Hippocampal formation (tissue), 2 donors: Measurements from ENCODE around the gene PARP2.
"Not testable (repeated sequence)": the region's sequence is repeated elsewhere in the genome, so short reads cannot be mapped to it uniquely, and the experiment has no call there.

ENCODE experiments used
- DNase-seq, 2 donors: peaks; one replicate each; lab custom pipeline; 2025; lab: John Stamatoyannopoulos, UW

PARP2 gene

DNA sequence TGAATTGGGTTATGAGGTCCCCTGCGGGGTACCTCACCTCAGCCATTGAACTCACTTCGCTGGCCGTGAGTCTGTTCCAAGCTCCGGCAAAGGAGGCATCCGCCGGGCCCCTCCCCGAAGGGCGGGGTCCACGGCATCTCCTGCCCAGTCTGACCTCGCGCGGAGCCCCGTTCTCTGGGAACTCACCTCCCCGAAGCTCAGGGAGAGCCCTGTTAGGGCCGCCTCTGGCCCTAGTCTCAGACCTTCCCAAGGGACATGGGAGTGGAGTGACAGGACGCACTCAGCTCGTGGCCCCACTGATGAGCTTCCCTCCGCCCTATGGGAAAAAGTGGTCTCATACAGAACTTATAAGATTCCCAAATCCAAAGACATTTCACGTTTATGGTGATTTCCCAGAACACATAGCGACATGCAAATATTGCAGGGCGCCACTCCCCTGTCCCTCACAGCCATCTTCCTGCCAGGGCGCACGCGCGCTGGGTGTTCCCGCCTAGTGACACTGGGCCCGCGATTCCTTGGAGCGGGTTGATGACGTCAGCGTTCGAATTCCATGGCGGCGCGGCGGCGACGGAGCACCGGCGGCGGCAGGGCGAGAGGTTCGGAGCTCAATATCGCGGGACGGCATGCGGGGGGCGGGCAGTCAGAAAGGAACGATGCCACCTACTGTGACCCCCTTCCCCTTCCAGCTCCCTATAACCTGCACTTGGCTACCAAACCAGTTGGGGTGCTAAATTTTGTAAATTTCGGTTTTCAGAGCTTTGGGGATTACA lies at the start of gene PARP2:
PARP2 (plus strand) TSS at position 544 of the 770 bp plus-strand sequence; CDS start at position 551, 7 bp downstream.
- DNase-seq = peak; percentile 99 to 100

- no peak for DNase-seq
Measured at GRCh38 chr14:20294636-20295035, 48.8 kb upstream of the PARP2 start.

DNA sequence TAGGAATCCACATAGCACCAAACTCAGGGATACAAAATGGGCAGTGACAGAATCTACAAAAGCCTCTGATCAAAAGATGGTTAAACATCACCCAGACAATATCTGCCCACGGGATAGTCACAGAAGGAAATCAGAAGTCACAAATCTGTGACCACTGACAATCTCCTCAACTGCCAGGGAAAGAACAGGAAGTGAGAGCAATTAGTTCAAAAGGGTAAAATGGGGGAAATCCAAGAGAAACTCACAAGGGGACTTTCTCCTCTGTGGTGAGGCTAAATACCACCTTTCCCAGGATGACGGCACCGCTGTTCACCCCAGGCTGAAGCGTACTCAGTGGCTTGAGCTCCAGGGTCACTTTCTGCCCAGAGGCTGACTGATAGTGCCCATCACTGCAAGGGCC lies 48.4 kb upstream of the PARP2 start:
- no peak for DNase-seq

DNA sequence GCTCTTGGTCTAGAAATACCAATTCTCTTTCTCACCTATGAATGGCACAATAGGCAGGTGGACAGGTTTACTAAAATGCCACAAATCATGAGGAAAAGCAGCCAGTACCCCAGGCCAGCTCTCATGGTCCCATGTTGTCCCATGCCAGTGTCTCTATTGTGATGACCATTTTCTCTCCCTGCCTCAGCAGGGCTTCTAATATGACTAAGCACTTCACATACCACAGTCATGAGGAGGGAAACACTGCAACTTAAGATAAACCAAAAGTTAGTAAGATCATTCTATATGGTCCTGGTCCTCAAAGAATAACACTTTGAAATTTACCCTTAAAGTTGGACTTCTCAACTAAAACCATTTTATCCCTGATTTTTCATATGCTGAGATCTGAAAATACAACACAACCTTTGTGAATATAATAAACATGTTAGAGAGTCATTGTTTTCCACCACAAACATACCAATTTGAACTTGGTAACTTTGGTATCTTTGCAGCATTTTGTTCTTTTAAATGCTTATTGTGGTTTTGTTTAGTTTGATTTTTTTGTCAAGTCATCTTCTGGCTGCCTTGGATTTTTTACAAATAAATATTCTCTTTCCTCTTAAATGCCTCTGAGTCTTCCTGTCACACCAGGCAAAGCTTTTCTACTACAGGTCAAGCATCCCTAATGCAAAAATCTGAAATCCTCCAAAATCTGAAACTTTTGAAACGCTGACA lies 41.2 kb upstream of the PARP2 start:
- DNase-seq = no peak

- DNase-seq = peak; percentile 74 to 80
Measured at GRCh38 chr14:20305265-20306078, 38.0 kb upstream of the PARP2 start, which contains the start of gene TTC5. TSS of gene TTC5 (minus strand) at chr14:20305951. CDS start at chr14:20305937, 14 bp downstream.

DNA sequence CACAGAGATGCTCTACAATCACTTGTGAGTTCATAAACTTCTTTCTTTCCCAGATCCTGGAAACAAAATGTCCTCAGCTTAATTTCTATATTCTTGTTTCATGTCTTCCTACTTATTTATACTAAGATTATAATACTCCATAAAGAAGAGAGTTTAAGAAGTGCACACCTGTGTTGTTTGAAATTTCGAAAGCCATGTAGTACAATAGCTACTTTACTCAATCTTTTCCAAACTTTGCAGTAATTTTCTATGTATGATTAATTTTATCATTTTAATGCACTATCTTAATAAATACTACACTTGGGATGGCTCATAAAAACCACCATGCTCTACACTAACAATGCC lies 37.4 kb upstream of the PARP2 start:
- no peak for DNase-seq

- DNase-seq = no peak
Measured at GRCh38 chr14:20314026-20314425, 29.4 kb upstream of the PARP2 start.

- DNase-seq = no peak
Measured at GRCh38 chr14:20317720-20318119, 25.7 kb upstream of the PARP2 start.

DNA sequence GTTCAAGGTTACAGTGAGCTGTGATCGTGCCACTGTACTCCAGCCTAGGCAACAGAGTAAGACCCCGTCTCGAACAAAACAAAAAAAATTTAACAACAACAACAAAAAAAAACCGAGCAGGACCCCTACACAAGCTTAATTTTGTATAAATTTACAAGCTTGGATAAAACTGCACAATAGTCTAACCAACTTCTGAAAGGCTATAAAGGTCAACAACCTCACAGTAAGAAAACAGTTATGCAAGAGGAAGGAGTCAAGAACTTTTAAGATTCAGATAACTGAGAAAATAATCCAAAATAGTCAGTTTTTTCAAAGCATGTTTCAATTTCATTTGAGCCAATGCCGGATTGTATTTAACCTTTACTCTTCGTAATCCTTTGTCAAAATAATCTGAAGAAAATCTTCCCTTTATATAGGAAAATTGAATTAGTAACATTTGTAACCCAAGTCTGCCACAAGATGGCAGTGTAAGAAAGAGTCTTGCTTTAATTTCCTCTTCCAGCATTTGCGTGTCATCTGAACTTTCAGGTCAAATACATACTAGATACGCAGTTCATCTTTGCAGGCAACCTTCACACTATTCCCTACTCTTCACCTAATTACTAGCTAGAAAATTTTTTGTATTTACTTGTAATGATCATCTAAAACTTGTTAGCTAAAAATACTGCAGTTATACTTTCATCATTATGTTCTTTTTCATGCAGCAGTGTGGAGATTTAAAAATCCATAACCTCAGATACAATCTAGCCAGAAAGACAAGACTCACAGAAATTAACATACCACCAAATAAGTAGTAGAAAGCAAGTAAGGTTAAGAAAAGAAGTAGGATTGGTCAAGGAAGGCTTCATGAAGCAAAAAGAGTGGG lies 16.2 kb upstream of the PARP2 start:
- DNase-seq = peak in 1 of 2 donors; percentile 68

DNA sequence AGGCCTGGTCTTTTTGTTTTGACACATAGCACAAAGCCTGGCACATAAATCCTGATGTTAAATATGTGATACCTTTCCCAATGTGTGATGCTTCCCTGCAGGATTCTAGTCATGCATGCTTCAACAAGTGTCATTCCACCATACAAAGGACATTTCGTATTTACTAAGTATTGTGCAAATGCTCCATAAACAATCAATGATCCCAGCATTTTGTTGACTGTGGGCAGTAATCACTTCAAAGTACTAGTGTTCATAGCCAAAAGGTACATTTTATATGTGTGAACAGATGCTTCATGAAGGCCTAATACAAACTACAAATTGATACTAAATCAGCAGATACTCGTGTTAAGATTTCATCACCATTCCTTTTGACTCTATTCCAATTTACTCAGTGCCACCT lies 14.7 kb upstream of the PARP2 start:
- no peak for DNase-seq

GRCh38 chr14:20329355-20329754 lies 14.1 kb upstream of the PARP2 start:
- no peak for DNase-seq

GRCh38 chr14:20331053-20331613 lies 12.3 kb upstream of the PARP2 start:
- no peak for DNase-seq

- peak in 1 of 2 donors; percentile 20 for DNase-seq
Measured at GRCh38 chr14:20332431-20332787, 11.0 kb upstream of the PARP2 start.

- peak; percentile 37 to 87 for DNase-seq
Measured at GRCh38 chr14:20332788-20333493, 10.5 kb upstream of the PARP2 start, which contains the start of gene CCNB1IP1. TSS of gene CCNB1IP1 (minus strand) at chr14:20333279. CDS start at chr14:20316523, 16,756 bp downstream.

GRCh38 chr14:20333494-20333841 lies 10.0 kb upstream of the PARP2 start:
- no peak for DNase-seq

DNA sequence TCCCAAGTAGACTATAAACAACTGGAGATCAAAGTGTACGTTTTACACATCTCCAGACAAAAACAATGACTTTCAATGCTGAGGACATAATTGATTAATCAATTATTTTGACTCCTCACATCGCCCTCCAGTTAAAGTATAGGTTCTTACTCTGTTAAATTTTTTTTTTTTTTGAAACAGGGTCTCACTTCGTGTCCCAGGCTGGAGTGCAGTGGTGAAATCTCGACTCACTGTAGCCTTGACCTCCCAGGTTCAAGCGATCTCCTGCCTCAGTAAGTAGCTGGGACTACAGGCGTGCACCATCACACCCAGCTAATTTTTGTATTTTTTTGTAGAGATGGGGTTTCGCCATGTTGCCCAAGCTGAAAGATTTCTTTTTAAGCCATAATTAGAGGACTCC lies 9.4 kb upstream of the PARP2 start:
- no peak for DNase-seq

DNA sequence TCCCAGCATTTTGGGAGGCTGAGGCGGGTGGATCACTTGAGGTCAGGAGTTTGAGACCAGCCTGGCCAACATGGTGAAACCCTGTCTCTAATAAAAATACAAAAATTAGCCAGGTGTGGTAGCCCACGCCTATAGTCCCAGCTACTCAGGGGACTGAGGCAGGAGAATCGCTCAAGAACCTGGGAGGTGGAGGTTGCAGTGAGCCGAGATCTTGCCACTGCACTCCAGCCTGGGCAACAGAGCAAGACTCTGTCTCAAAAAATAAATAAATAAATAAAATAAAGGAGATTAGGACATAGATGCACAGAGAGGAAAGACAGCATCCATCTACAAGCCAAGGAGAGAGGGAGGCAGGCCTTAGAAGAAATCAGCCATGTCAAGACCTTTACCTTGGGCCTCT lies 2.4 kb upstream of the PARP2 start:
- not testable (repeated sequence) for DNase-seq

DNA sequence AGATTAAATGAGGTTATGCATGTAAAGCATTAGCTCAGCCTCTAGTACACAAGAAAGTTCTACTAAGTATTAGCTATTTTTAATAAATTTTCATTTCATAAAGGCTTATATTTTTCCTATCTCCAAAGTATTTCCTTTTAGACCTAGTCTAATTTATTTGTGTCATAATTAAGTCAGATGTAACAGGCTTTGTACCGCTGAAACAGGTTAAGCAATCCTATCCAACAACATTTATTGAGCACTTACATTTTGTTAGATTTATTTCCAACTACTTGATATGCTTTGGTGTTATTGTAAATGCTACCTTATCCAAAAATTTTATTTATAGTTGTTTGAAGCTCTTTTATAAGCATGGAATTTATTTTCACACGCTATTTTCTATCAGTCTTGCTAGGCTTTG lies 1.8 kb upstream of the PARP2 start:
- DNase-seq = no peak

DNA sequence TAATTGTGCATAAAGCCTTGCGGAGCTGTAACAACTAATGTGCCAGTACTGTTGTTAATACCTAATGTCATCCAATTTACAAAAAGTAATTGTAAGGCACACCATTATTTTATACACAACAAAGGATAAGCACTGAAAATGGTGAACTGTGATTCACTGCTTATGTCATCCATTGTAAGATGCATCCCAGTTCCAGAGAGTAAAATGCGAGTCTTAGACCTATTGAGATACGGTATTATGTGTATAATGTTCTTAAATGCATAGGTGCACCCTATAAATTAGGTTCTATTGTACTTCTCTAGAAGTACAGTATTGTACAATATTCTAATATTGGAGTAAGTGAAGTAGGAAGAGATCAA lies 406 bp downstream of the PARP2 start:
- no peak for DNase-seq

DNA sequence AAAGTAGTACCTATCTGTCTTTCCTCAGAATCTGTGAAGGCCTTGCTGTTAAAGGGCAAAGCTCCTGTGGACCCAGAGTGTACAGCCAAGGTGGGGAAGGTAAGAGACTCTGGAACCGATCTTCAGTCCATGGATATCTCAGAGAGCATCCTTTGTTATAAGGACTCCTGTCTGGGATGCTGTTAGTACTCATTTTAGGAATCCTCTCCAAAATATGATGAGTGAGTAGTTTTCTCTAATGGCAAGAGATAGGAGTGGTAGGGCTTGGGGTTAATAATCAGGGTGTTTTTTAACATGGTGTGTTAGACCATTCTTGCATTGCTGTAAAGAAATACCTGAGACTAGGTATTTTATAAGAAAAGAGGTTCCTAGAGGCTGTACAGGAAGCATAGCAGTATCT lies 1.9 kb downstream of the PARP2 start:
- DNase-seq = no peak

DNA sequence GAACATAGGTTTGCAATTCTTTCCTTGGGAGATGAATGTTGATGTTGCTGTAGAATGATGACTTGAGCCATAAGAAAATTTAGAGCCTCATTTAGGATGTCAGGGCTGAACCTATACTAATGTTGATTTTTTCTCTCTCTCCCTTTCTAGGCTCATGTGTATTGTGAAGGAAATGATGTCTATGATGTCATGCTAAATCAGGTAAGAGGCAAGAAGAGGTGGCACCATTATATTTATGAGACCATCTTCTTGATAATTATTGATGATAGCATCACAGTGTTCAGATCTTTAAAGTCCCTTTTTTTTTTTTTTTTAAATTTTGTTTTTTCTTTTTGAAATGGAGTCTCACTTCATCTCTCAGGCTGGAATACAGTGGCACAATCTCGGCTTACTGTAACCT lies 3.3 kb downstream of the PARP2 start:
- no peak for DNase-seq
